Gastrocnemius medialis (tissue), 4 donors: ENCODE data around the gene ITPR3. TPM values are rescaled to one million over a fixed set of nuclear protein-coding genes. Genes with fewer than 3 reads are reported as not detected.
A peak's percentile ranks its signal among the peaks of the same experiment; 100 is the strongest.

ENCODE experiments used
- ATAC-seq, 2 donors: fragments of 150-250 bp; one replicate each; pipeline ENCODE4 v1.9.1; 2016
- DNase-seq, 2 donors: peaks; one replicate each; pipeline ENCODE4 v3.0.0-alpha.2; 2019
- H3K27ac ChIP-seq, 4 donors: fragments of 200-600 bp; sonication (generic); 1 replicate in 1 of 4; 2 replicates in 3 of 4; pipeline ENCODE4 v1.5.1; 2016 to 2018; ENCODE audit warnings: mild to moderate bottlenecking in 2 of 4, moderate library complexity in 1 of 4
- H3K27me3 ChIP-seq, 3 donors: fragments of 200-600 bp; sonication (generic) in 2 of 3; 1 replicate in 1 of 3; 2 replicates in 2 of 3; pipeline versions ENCODE4 v1.5.1 to v1.6.0; 2016 to 2019; ENCODE audit warnings: mild to moderate bottlenecking in 1 of 3, moderate library complexity in 1 of 3
- H3K36me3 ChIP-seq, 2 donors: fragments of 200-600 bp; sonication (generic) in 1 of 2; one replicate each; pipeline ENCODE4 v1.5.1; 2017 to 2018
- H3K4me1 ChIP-seq, 2 donors: fragments of 200-600 bp; sonication (generic) in 1 of 2; one replicate each; pipeline ENCODE4 v1.5.1; 2016 to 2017; ENCODE audit warnings: mild to moderate bottlenecking in 2 of 2
- H3K4me3 ChIP-seq, 4 donors: fragments of 200-600 bp; sonication (generic) in 3 of 4; 1 replicate in 1 of 4; 2 replicates in 3 of 4; pipeline ENCODE4 v1.5.1; 2016 to 2019; ENCODE audit warnings: mild to moderate bottlenecking in 2 of 4
- H3K9me3 ChIP-seq, 3 donors: fragments of 200-600 bp; sonication (generic) in 2 of 3; 1 replicate in 1 of 3; 2 replicates in 2 of 3; pipeline ENCODE4 v1.5.1; 2016 to 2019
- CTCF ChIP-seq, 5 experiments: fragments of 450-650 bp in 3 of 5; fragments of 200-600 bp in 2 of 5; sonication (generic) in 2 of 5; IDR thresholded peaks in 4 of 5; conservative IDR thresholded peaks in 1 of 5; 1 replicate in 4 of 5; 2 replicates in 1 of 5; pipeline ENCODE4 v1.5.1; 2016 to 2019; ENCODE audit warnings: antibody characterized with exemption in 5 of 5, mild to moderate bottlenecking in 3 of 5, moderate library complexity in 3 of 5
- POLR2A ChIP-seq, 2 donors: fragments of 450-650 bp; IDR thresholded peaks; one replicate each; pipeline ENCODE4 v1.6.1; 2017; ENCODE audit warnings: antibody characterized with exemption in 2 of 2, mild to moderate bottlenecking in 2 of 2, moderate library complexity in 2 of 2
- in situ Hi-C, 4 donors: fragments of 200-750 bp; cut with MboI; loops; one replicate each; pipeline versions ENCODE4 v1.15.0 to v1.8.0; 2017; ENCODE audit warnings: low sequenced_read_pairs in 4 of 4
- intact Hi-C: fragments of 100-400 bp; cut with DNase I; formaldehyde crosslinking; loops from one replicate; pipeline ENCODE4 v1.15.1; 2023; ENCODE audit warnings: low total_unique reads
- total RNA-seq, 4 donors: library from RNA; depleted of rRNA; stranded (reverse); fragments of >200 nt; gene quantifications; one replicate each; pipeline versions ENCODE4 v1.1.0 to v1.2.3, GENCODE V29; 2016

Gene ITPR3
- total RNA-seq, 4 donors from 2014 or later, result 1.9 to 6.8 (median 4.2) TPM

- Histone ChIP-seq H3K9me3 (no peaks in the 10 kb centered on the region), H3K4me1 (peaks cover 49 to 51% of the 10 kb centered on the region in 2 donors), H3K4me3 (no peak overlapping the region), H3K27ac (peak overlapping the region; percentile 77 to 82 (median 80)), H3K36me3 (no peaks in the 10 kb centered on the region), H3K27me3 (no peaks in the 10 kb centered on the region)
- intact Hi-C loops, result no loop called here
- ATAC-seq (no peak), DNase-seq (no peak)
- in situ Hi-C loops, result no loop called here
- no peak for TF ChIP-seq CTCF (IDR thresholded peaks at IDR 0.05 in 4 of 5, conservative IDR thresholded peaks at IDR 0.05 in 1 of 5)
- TF ChIP-seq POLR2A (IDR thresholded peaks at IDR 0.05), result no peak
These were observed 70.4 kb downstream of the ITPR3 start for GRCh38 chr6:33691456-33692077.

GRCh38 chr6:33692078-33692759 is 71.1 kb downstream of the ITPR3 start:
- Histone ChIP-seq H3K4me1 (peaks cover 51 to 56% of the 10 kb centered on the region in 2 donors), H3K4me3 (no peak overlapping the region), H3K36me3 (no peaks in the 10 kb centered on the region), H3K27ac (peak overlapping the region; percentile 77 to 82 (median 80)), H3K27me3 (no peaks in the 10 kb centered on the region), H3K9me3 (no peaks in the 10 kb centered on the region)
- intact Hi-C loops (no loop called here), in situ Hi-C loops (no loop called here)
- DNase-seq (peak in 1 of 2 donors; percentile 52), ATAC-seq (peak in 1 of 2 donors; percentile 48)
- no peak for TF ChIP-seq CTCF (IDR thresholded peaks at IDR 0.05 in 4 of 5, conservative IDR thresholded peaks at IDR 0.05 in 1 of 5)
- TF ChIP-seq POLR2A (IDR thresholded peaks at IDR 0.05), result no peak

- TF ChIP-seq CTCF (IDR thresholded peaks at IDR 0.05 in 4 of 5, conservative IDR thresholded peaks at IDR 0.05 in 1 of 5), result no peak
- TF ChIP-seq POLR2A (IDR thresholded peaks at IDR 0.05), result no peak
- peaks cover 51 to 61% of the 10 kb centered on the region in 2 donors for H3K4me1 ChIP-seq
- no peaks in the 10 kb centered on the region for H3K27me3 ChIP-seq
- H3K9me3 ChIP-seq, result no peaks in the 10 kb centered on the region
- DNase-seq (peak in 1 of 2 donors; percentile 52), ATAC-seq (peak; percentile 26 to 39)
- intact Hi-C loops, result no loop called here
- in situ Hi-C loops, result no loop called here
- H3K4me3 ChIP-seq, result peak overlapping the region in 2 of 4 donors; percentile 22 to 37
- peaks cover 0 to 3% of the 10 kb centered on the region in 2 donors for H3K36me3 ChIP-seq
- H3K27ac ChIP-seq, result peak overlapping the region; percentile 77 to 82 (median 80)
These were observed 71.6 kb downstream of the ITPR3 start for GRCh38 chr6:33692760-33693158.

- in situ Hi-C loops, result no loop called here
- peak overlapping the region in 2 of 4 donors; percentile 22 to 37 for H3K4me3 ChIP-seq
- H3K27ac ChIP-seq, result peak overlapping the region; percentile 77 to 82 (median 80)
- no peaks in the 10 kb centered on the region for H3K9me3 ChIP-seq
- H3K27me3 ChIP-seq, result no peaks in the 10 kb centered on the region
- intact Hi-C loops, result no loop called here
- ATAC-seq, result peak; percentile 68 to 76
- no peak for TF ChIP-seq CTCF (IDR thresholded peaks at IDR 0.05 in 4 of 5, conservative IDR thresholded peaks at IDR 0.05 in 1 of 5)
- peak in 1 of 2 donors; percentile 46 for DNase-seq
- H3K4me1 ChIP-seq, result peaks cover 51 to 62% of the 10 kb centered on the region in 2 donors
- H3K36me3 ChIP-seq, result peaks cover 0 to 9% of the 10 kb centered on the region in 2 donors
These were observed 72.3 kb downstream of the ITPR3 start for GRCh38 chr6:33693186-33694105.
